ENCODE data around the gene EDN2. TPM values are rescaled to one million over a fixed set of nuclear protein-coding genes. Genes with fewer than 3 reads are reported as not detected.

EDN2 gene
- total and polyA plus RNA-seq, 2 of the 8 experiments (the other 6 are each of a cell fraction or from before 2014, with no cell fraction given): 0.32 to 0.39 TPM

GRCh38 chr1:41519667-41520066, 35.2 kb upstream of the EDN2 start:
- WGBS, 2 experiments (ENCODE audit: extremely low coverage in 1 of 2, insufficient coverage in 1 of 2, insufficient read length in 1 of 2, insufficient replicate concordance in 2 of 2, low coverage in 1 of 2, low lambda C conversion rate in 2 of 2, missing lambda C conversion rate in 1 of 2): 80 to 100% methylated on average over 2 to 4 of the region's 5 CpGs
- no peak overlapping the region for H2BK5ac ChIP-seq (ENCODE audit: low read depth, low read length)
- no peaks in the 10 kb centered on the region for H3K79me1 ChIP-seq (ENCODE audit: low read depth, low read length)
- FAIRE-seq: no peak
- no peak overlapping the region for H3K4me2 ChIP-seq (ENCODE audit: insufficient read depth in 1 of 2, low read depth in 2 of 2, low read length in 2 of 2)
- H3K9ac ChIP-seq (replicated peaks in 1 of 4; ENCODE audit: extremely low read depth in 1 of 4, low read depth in 3 of 4, low read length in 3 of 4): no peak overlapping the region
- no peak overlapping the region for H4K91ac ChIP-seq (replicated peaks; ENCODE audit: insufficient read length, low read length)
- H2BK20ac ChIP-seq (ENCODE audit: low read length): no peak overlapping the region
- H4K20me1 ChIP-seq (replicated peaks in 1 of 2; ENCODE audit: control insufficient read depth in 1 of 2, insufficient read depth in 2 of 2, low read length in 2 of 2): no peaks in the 10 kb centered on the region
- H3K27me3 ChIP-seq (replicated peaks in 1 of 4; ENCODE audit: control insufficient read depth in 3 of 4, extremely low read depth in 1 of 4, insufficient read depth in 3 of 4, low read length in 3 of 4): peaks cover 0 to 9% (median 5%) of the 10 kb centered on the region in 4 experiments; a peak in 5 of 7 replicates
- ChIA-PET CTCF (ENCODE audit: partially characterized antibody) (interaction anchor here (1.0 to 10.4 kb wide), 7 partner anchors 23 to 236 kb away, joined by 3 to 205 read pairs (median 3); partner anchors contain the start of gene EDN2), POLR2A (ENCODE audit: partially characterized antibody) (no interaction called here)
- no peak overlapping the region for H2AFZ ChIP-seq (ENCODE audit: low read length)
- H3K36me3 ChIP-seq (ENCODE audit: control insufficient read depth in 2 of 4, insufficient read depth in 4 of 4, low read length in 3 of 4): no peaks in the 10 kb centered on the region
- no peak overlapping the region for H3K56ac ChIP-seq (replicated peaks; ENCODE audit: insufficient read length, low read depth, low read length)
- no peak overlapping the region for H2BK12ac ChIP-seq (ENCODE audit: low read depth, low read length)
- no peaks in the 10 kb centered on the region; the same call in 1 of the 2 replicates for H3K23me2 ChIP-seq (ENCODE audit: low read depth, low read length)
- no peak overlapping the region for H2BK120ac ChIP-seq (replicated peaks; ENCODE audit: low read depth, low read length)
- peaks cover 6 to 13% (median 8%) of the 10 kb centered on the region in 4 experiments for H3K4me1 ChIP-seq (replicated peaks in 1 of 4; ENCODE audit: control insufficient read depth in 3 of 4, insufficient read depth in 4 of 4, low read length in 3 of 4)
- no peak overlapping the region for H3K4ac ChIP-seq (replicated peaks; ENCODE audit: insufficient read length, low read depth, low read length)
- no peak overlapping the region for H3K18ac ChIP-seq (ENCODE audit: extremely low read depth, low read length)
- no peaks in the 10 kb centered on the region for H3K79me2 ChIP-seq (ENCODE audit: control insufficient read depth in 1 of 2, insufficient read depth in 2 of 2, low read length in 2 of 2)
- H4K5ac ChIP-seq (ENCODE audit: insufficient read length, low read depth, low read length): no peak overlapping the region
- no peak overlapping the region for H2BK15ac ChIP-seq (ENCODE audit: low read length)
- no peak overlapping the region for H3K27ac ChIP-seq (ENCODE audit: low read depth, low read length)
- H4K8ac ChIP-seq (ENCODE audit: extremely low read depth, insufficient read depth, low read length): no peak overlapping the region
- H3K9me3 ChIP-seq (ENCODE audit: insufficient read depth in 2 of 2, low read depth in 1 of 2, low read length in 1 of 2): no peaks in the 10 kb centered on the region
- no peak for DNase-seq (ENCODE audit: low read depth in 1 of 2, low spot score in 2 of 2)
- no peak overlapping the region for H3K14ac ChIP-seq (ENCODE audit: insufficient read length)
- H3K4me3 ChIP-seq (ENCODE audit: extremely low read depth in 1 of 4, insufficient read depth in 2 of 4, low read depth in 3 of 4, low read length in 4 of 4): no peak overlapping the region
- H2AK5ac ChIP-seq (ENCODE audit: low read depth, low read length): no peak overlapping the region
- H3K23ac ChIP-seq (ENCODE audit: insufficient read length): no peak overlapping the region
- TF ChIP-seq BACH1 (IDR thresholded peaks at IDR 0.05; ENCODE audit: low read length): no peak
- TF ChIP-seq EP300 (IDR thresholded peaks at IDR 0.05; ENCODE audit: borderline replicate concordance in 1 of 2, low read depth in 2 of 2, low read length in 2 of 2): no peak
- no peak for TF ChIP-seq YY1 (IDR thresholded peaks at IDR 0.05; ENCODE audit: low read depth, low read length)
- no peak for TF ChIP-seq CHD1 (IDR thresholded peaks at IDR 0.05; ENCODE audit: low read depth, low read length)
- TF ChIP-seq KDM5A (IDR thresholded peaks at IDR 0.05; ENCODE audit: low read length): no peak
- TF ChIP-seq TCF12 (IDR thresholded peaks at IDR 0.05; ENCODE audit: low read depth, low read length): no peak
- no peak for TF ChIP-seq CEBPB (IDR thresholded peaks at IDR 0.05; ENCODE audit: low read depth, low read length)
- TF ChIP-seq CREB1 (IDR thresholded peaks at IDR 0.05): no peak
- TF ChIP-seq TAF1 (IDR thresholded peaks at IDR 0.05; ENCODE audit: low read depth, low read length): no peak
- TF ChIP-seq POLR2AphosphoS5 (IDR thresholded peaks at IDR 0.05; ENCODE audit: low read depth, low read length): no peak
- TF ChIP-seq CBX8 (IDR thresholded peaks at IDR 0.05; ENCODE audit: borderline replicate concordance, low read depth, low read length): no peak
- TF ChIP-seq SIRT6 (IDR thresholded peaks at IDR 0.05; ENCODE audit: low read length): no peak
- TF ChIP-seq CBX5 (IDR thresholded peaks at IDR 0.05; ENCODE audit: low read depth, low read length): no peak
- no peak for TF ChIP-seq TEAD4 (IDR thresholded peaks at IDR 0.05; ENCODE audit: low read depth, low read length)
- no peak for TF ChIP-seq SP2 (IDR thresholded peaks at IDR 0.05; ENCODE audit: low read length)
- TF ChIP-seq HDAC6 (IDR thresholded peaks at IDR 0.05; ENCODE audit: low read depth, low read length): no peak
- TF ChIP-seq POU5F1 (IDR thresholded peaks at IDR 0.05; ENCODE audit: low read depth, low read length): no peak
